Stimulated activated CD8-positive, alpha-beta memory T cell treated with anti-CD3 and anti-CD28 coated beads, Interleukin-4, amount 100 ng/mL, for 24 hours (primary cell): ENCODE results near the gene CEMIP.
"Not testable (repeated sequence)": the region's sequence is repeated elsewhere in the genome, so short reads cannot be mapped to it uniquely, and the experiment has no call there.

ENCODE experiments used
- DNase-seq: peaks from one replicate; pipeline ENCODE4 v3.0.0-alpha.2; 2020; ENCODE audit warnings: low read depth

The CEMIP gene

DNA sequence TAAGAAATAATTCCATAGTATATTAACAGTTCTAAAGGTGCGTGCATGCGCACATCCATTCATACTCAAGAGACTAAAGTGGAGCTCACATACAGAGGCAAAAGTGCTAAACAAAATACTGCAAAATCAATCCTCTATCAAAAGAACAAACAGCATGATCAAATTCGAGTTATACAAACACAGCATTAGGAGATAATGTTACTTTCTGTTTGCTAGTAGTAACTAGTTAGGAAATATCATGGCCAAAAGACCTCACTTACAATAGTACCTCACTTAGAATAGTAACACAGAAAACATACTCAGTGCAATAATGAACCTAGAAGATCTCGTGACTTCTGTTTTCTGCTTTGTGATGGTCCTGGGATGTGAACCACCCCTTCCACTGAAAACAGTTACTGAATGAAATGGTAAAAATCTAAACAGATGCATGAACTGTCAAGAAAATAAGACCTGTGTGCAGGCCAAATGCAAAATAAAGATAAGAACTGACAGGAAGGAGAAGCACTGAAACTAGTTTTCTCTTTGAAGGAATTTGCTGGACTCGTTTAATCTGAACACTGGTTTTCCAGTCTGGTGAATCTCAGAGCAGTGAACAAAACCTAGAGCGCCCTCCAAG, 20.9 kb upstream of the CEMIP start:
- DNase-seq = no peak

GRCh38 chr15:80760960-80761359, 18.2 kb upstream of the CEMIP start:
- DNase-seq = no peak

GRCh38 chr15:80761754-80762153, 17.4 kb upstream of the CEMIP start:
- DNase-seq = no peak

GRCh38 chr15:80763235-80763634, 15.9 kb upstream of the CEMIP start:
- not testable (repeated sequence) for DNase-seq

- DNase-seq = no peak
Observed at GRCh38 chr15:80764535-80764934, 14.6 kb upstream of the CEMIP start.

DNA sequence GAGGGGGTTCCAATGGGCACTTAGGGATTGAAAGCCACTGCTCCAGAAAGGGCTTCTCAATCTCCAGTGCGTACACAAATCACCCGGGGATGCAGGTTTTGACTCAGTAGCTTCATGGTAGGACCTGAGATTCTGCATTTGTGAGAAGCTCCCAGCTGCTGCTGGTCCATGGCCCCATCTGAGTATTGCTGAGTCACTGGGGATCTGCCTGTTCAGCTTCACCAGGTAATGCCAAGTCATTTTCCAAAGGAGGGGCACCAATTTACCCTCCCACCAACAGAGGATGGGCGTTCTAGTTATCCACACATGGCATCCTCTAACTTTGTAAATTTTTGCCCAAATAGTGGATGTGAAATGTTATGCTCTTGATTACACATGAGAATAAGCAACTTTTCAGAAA, 12.9 kb upstream of the CEMIP start:
- no peak for DNase-seq

- no peak for DNase-seq
Observed at GRCh38 chr15:80768158-80768557, 11.0 kb upstream of the CEMIP start.

- DNase-seq = no peak
Observed at GRCh38 chr15:80769153-80769828, 9.9 kb upstream of the CEMIP start.

DNA sequence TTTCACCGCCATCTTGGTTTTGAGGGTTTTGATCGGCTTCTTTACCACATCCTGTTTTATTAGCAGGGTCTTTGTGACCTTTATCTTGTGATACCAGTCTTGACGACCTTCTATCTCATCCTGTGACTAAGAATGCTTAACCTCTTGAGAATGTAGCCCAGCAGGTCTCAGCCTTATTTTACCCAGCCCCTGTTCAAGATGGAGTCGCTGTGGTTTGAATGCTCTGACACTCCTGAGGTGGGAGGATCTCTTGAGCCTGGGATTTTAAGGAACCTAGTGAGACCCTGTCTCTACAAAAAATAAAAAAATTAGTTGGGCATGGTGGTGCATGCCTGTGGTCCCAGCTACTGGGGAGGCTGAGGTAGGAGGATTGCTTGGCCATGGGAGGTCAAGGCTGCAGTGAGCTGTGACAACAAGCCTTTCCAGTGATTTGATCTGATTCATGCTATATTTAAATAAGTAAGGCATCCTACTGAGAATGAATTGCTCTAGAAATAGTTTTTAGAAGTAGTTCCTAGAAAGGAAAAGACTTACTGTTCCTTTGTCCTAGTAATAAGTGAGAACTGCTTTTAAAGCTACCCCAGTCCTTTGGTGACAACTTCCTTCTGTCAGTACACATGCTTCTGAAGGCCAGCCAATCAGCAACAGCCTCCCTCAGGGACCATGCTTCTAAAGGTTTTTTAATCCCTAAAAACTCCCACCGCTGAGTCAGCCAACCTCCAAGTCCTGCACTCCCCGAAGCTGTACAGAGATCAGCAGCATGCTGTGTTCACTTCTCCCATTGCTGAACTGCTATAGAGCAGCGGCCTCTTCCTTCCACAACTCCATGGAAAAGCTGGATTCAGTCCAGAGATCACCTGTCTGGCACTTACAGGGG, 9.1 kb upstream of the CEMIP start:
- no peak for DNase-seq

GRCh38 chr15:80773122-80773551, 6.0 kb upstream of the CEMIP start:
- no peak for DNase-seq

- no peak for DNase-seq
Observed at GRCh38 chr15:80773792-80774352, 5.3 kb upstream of the CEMIP start.

DNA sequence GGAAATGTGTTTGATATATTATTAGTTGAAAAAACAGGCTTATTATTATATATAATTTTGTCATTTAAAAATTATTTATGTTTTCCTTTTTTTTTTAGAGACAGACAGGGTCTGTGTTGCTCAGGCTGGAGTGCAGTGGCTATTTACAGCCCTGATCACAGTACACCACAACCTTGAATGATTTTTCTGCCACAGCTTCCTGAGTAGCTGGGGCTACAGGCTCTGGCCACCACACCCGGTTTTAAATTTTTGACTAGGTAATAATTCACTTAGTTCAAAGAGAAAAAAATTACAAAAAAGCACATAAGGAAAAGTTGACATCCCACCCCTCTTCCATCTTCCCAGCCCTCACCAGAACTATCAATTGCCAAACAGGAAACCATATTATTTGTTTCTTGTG, 4.7 kb upstream of the CEMIP start:
- DNase-seq = no peak

DNA sequence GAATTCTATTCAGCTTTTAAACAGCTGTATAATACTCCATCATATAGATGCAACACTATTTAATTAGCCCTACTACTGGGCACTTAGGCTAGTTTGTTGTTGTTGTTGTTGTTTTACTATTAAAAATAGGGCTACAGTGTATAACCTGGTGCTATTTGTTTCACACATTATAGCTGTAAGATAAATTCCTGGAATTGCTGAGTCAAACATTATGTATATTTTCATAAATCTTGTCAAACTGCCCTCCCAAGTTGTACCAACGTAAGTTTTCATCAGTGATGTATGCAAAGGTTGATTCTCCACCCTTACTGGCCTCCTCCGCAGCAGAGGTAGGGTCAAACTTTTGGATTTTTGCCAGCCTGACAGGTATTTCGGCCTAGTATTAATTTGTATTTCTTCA, 3.8 kb upstream of the CEMIP start:
- no peak for DNase-seq

DNA sequence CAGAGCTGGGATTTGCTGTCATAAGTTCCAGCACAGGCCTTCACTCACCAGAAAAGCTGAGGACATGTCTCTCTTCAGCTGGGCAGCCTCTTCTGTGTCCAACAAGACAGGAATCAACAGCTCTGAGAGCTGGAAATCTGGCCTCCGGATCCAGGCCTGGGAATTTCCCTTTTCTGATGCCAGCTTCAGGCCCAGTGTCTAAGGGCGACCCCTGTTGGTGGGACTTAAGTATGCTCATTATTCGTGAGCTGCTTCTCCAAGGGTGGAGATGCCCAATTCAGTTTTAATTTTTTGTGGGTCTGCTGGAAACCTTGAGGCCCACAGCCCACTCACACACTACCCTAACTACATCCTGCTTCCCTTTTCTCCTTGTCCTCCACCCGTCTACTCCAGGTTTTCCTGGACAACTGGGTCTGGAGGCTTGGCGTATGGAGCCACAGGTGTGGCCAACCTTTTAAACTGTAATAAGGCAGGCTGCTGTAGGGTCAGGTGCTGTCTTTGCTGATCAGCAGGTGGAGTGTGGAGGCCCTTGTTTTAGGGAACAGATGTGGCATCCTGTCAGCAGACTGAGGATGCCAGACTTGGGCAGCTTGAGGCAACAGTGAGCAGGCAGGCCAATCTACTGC, 2.6 kb upstream of the CEMIP start:
- peak; percentile 40 for DNase-seq

DNA sequence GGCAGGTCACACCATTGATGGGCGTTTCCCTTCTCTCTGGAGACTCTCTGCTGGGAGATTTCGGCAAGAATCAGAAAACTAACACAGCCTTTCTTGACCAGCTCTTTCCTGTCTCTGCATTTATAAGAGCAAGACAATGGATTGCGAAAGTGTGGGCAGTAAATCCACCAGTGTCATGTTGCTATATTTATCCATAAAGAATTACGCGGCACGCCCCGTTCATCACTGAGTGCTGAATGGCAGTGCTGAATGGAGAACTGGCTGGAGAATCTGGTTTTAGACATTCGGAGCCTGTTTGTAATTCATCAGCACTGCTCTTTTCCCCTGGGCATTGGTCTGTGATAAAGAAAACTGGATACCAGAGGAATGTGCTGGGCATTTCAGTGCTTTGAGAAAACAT, 2.0 kb upstream of the CEMIP start:
- DNase-seq = no peak

GRCh38 chr15:80777826-80778620, 1.1 kb upstream of the CEMIP start:
- DNase-seq = no peak

GRCh38 chr15:80778621-80778963, 578 bp upstream of the CEMIP start:
- no peak for DNase-seq

DNA sequence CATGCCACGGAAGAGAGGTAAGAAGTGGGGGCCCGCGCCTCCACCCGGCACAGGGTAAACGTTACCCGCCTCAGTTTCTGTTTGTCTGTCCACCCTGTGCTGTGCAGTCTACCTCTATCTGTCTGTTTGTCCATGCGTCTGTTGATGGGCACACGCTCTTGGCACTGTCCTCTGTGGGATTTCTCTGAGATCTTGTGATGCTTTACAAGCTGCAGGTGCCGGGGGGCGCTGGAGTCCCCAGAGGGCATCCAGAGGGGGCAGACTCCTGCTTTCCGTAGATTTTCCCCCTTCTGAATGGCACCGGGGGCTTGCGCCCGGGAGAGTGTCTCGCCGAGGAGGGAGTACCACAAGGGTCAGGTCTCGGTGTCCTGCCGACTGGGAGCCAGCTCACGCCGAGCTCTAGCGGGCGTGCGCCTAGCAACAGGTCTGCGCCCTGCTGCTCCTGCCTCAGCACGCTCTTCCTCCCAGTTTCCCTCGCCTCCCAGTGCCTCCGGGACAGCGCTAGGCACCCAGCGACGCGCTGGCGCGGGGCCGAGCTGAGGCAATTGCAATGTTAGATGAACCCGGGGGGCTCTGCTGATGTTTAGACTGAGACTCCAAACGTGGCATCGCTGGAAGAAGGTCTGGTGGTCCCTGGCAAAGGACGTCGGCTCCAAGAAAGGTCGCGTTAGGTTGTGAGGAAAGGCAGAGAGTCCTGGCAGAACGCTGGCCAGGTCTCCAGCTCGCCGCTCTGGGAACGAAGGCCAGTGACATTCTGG, 667 bp downstream of the CEMIP start:
- DNase-seq = no peak

DNA sequence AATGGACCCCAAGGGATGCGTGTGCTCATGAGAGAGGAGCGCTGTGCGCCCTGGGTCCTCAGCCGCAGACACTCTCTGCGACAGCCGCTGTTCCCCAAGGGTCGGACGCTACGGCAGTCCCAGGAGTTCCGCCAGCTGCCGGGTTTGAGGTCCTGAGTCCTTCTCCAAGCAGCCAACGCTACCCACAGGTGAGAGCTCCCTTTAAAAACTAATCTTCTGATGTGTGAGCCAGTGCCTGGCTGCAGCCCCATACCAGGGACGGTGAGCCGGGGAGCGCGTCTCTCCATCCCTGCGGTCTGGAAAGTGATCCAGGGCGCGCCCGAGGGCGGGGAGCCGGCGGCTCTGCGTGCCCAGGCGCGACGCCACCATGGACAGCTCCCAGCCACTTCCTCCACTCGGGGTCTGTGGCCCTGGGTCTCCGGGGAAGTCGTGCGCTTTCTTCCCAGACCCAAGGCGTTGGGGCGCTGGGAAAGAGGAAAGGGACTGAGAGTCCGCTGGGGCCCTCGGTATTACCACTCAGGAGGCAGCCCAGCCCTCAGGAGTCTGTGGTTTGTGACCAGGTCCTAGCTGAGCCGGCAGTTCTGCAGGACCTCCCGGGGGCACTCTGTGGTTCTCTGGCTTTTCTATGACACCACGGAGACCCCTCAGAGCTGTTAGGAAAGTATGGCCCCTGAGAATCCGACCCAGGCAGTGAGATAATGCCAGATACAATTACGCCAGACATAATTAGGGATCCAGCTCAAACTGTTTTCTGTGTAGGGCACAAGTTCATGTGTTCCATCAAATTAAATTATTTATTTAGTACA, 1.4 kb downstream of the CEMIP start:
- DNase-seq = no peak

DNA sequence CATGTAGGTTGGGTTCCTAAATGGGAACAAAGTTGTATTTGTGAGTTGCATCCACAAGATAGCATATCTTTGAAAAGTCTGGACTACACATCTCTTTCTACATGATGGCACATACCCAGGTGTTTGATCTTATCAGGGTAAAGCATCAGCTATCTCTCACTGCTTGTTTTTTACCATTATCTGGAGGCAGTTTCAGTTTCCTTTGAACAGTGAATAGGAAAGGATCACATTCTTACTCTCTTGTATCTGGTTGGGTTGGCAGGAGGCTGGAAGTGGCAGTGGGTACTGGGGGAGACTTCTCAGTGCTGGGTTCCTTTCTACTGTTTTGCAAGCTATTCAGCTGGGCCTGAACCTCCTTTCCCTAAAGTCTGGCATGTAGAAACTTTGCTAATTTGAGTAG, 4.1 kb downstream of the CEMIP start:
- DNase-seq = no peak
